Measurements from ENCODE around the gene LPIN3. TPM values are rescaled to one million over a fixed set of nuclear protein-coding genes. Genes with fewer than 3 reads are reported as not detected.

The LPIN3 gene
- total RNA-seq, 1 experiment from 2014 or later, result 18.5 TPM

DNA sequence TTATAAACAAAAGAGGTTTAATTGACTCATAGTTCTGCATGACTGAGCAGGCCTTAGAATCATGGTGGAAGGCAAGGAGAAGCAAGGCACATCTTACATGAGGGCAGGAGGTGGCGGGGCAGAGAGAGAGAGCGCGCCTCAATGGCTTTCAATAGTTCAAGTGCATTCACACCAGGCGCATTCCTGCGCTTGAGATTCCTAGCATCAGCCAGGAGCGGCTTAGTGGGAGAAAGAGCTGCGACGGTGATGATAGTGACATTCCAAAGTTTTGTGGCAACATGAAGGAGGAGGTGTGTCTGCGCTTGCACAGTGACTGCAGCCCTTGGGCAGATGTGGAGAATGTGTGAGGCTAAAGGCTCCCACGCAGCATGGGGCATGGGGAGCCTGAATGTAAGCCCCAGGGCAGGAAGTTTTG, 51.0 kb downstream of the LPIN3 start:
- ChIA-PET POLR2A (no interaction called here), RAD21 (ENCODE audit: low non-redundant PET in 1 of 2, low total read pairs in 2 of 2, uncharacterized antibody in 2 of 2, unreplicated experiment in 2 of 2) (no interaction called here), CTCF (no interaction called here)
- H3K27me3 ChIP-seq (ENCODE audit: insufficient read depth, low read length), result no peaks in the 10 kb centered on the region
- no peak overlapping the region for H2AFZ ChIP-seq (ENCODE audit: low read depth, low read length, poor library complexity, severe bottlenecking)
- no peak overlapping the region for H3K4me2 ChIP-seq (ENCODE audit: low read length)
- no peaks in the 10 kb centered on the region for H3K9me3 ChIP-seq (ENCODE audit: control insufficient read depth in 1 of 2, insufficient read depth in 1 of 2, low read depth in 1 of 2, low read length in 2 of 2)
- DNase-seq (ENCODE audit: low read depth, low spot score) (no peak), ATAC-seq (no peak)
- no peaks in the 10 kb centered on the region for H3K79me2 ChIP-seq (ENCODE audit: insufficient read depth, low read length)
- no peaks in the 10 kb centered on the region for H3K9me2 ChIP-seq (ENCODE audit: insufficient read depth)
- TF ChIP-seq CEBPB (IDR thresholded peaks at IDR 0.05; ENCODE audit: low read depth) (no peak), ELF1 (IDR thresholded peaks at IDR 0.05; ENCODE audit: borderline replicate concordance, low read depth) (no peak), ZNF274 (IDR thresholded peaks at IDR 0.05; ENCODE audit: low read depth, low read length) (no peak), CBX3 (IDR thresholded peaks at IDR 0.05; ENCODE audit: low read depth) (no peak), SIN3A (IDR thresholded peaks at IDR 0.05; ENCODE audit: low read depth) (no peak), SP1 (IDR thresholded peaks at IDR 0.05; ENCODE audit: low read depth) (no peak), TCF7L2 (IDR thresholded peaks at IDR 0.05; ENCODE audit: borderline replicate concordance, extremely low read depth, insufficient read depth, insufficient read length) (no peak), POLR2AphosphoS5 (IDR thresholded peaks at IDR 0.05; ENCODE audit: low read depth, low read length) (no peak), JUND (IDR thresholded peaks at IDR 0.05) (no peak), EZH2phosphoT487 (IDR thresholded peaks at IDR 0.05; ENCODE audit: borderline replicate concordance) (no peak), FOSL1 (IDR thresholded peaks at IDR 0.05; ENCODE audit: low read depth) (no peak), EZH2 (IDR thresholded peaks at IDR 0.05) (no peak)
- TF ChIP-seq, protein P1, sequence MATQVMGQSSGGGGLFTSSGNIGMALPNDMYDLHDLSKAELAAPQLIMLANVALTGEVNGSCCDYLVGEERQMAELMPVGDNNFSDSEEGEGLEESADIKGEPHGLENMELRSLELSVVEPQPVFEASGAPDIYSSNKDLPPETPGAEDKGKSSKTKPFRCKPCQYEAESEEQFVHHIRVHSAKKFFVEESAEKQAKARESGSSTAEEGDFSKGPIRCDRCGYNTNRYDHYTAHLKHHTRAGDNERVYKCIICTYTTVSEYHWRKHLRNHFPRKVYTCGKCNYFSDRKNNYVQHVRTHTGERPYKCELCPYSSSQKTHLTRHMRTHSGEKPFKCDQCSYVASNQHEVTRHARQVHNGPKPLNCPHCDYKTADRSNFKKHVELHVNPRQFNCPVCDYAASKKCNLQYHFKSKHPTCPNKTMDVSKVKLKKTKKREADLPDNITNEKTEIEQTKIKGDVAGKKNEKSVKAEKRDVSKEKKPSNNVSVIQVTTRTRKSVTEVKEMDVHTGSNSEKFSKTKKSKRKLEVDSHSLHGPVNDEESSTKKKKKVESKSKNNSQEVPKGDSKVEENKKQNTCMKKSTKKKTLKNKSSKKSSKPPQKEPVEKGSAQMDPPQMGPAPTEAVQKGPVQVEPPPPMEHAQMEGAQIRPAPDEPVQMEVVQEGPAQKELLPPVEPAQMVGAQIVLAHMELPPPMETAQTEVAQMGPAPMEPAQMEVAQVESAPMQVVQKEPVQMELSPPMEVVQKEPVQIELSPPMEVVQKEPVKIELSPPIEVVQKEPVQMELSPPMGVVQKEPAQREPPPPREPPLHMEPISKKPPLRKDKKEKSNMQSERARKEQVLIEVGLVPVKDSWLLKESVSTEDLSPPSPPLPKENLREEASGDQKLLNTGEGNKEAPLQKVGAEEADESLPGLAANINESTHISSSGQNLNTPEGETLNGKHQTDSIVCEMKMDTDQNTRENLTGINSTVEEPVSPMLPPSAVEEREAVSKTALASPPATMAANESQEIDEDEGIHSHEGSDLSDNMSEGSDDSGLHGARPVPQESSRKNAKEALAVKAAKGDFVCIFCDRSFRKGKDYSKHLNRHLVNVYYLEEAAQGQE (IDR thresholded peaks at IDR 0.05; ENCODE audit: low read depth), result no peak
- no peak overlapping the region for H3K9ac ChIP-seq (ENCODE audit: low read length)
- H3K36me3 ChIP-seq (ENCODE audit: control insufficient read depth in 1 of 2, insufficient read depth in 2 of 2, low read length in 2 of 2), result no peaks in the 10 kb centered on the region
- no peaks in the 10 kb centered on the region; a peak in 1 of 4 replicates for H3K4me1 ChIP-seq (ENCODE audit: control insufficient read depth in 1 of 2, insufficient read depth in 2 of 2, low read length in 2 of 2)
- no peaks in the 10 kb centered on the region for H4K20me1 ChIP-seq (ENCODE audit: insufficient read depth)
- intact Hi-C loops (cut with micrococcal nuclease), result no loop called here
- no TSS peak for BruUV-seq (replicated peaks)
- H3K27ac ChIP-seq (ENCODE audit: low read depth, low read length), result no peak overlapping the region
- no peak overlapping the region for H3K4me3 ChIP-seq (replicated peaks in 1 of 2; ENCODE audit: low read depth in 1 of 2, low read length in 2 of 2)
